Natural killer cell (primary cell): ENCODE results near the gene TMEM198. TPM values are rescaled to one million over a fixed set of nuclear protein-coding genes. Genes with fewer than 3 reads are reported as not detected.

Experiments
- ATAC-seq, 3 donors: fragments of 150-1000 bp in 2 of 3; fragments of 200-7000 bp in 1 of 3; cut with Tn5 transposase; 1 replicate in 1 of 3; 2 replicates in 2 of 3; pipeline ENCODE4 v1.10.0; 2021; ENCODE audit warnings: mild to moderate bottlenecking in 2 of 3, moderate library complexity in 2 of 3
- DNase-seq, 2 donors: peaks; one replicate each; pipeline versions ENCODE4 v3.0.0 to v3.0.0-alpha.2; 2013 to 2021; ENCODE audit warnings: mixed read lengths in 1 of 2
- H3K27ac ChIP-seq: one replicate; pipeline ENCODE4 v1.5.1; 2013; ENCODE audit warnings: mild to moderate bottlenecking, low read length
- H3K27me3 ChIP-seq: one replicate; pipeline ENCODE4 v1.6.1; 2013; ENCODE audit warnings: low read length; ENCODE audit not compliant: control insufficient read depth, insufficient read depth
- H3K36me3 ChIP-seq: one replicate; pipeline ENCODE4 v1.6.1; 2013; ENCODE audit warnings: low read length; ENCODE audit not compliant: control insufficient read depth, insufficient read depth
- H3K4me1 ChIP-seq: one replicate; pipeline ENCODE4 v1.6.1; 2013; ENCODE audit warnings: low read length; ENCODE audit not compliant: control insufficient read depth, insufficient read depth
- H3K4me3 ChIP-seq: one replicate; pipeline ENCODE4 v1.5.1; 2013; ENCODE audit warnings: low read length
- H3K9me3 ChIP-seq: one replicate; pipeline ENCODE4 v1.6.1; 2013; ENCODE audit warnings: low read length; ENCODE audit not compliant: control insufficient read depth, insufficient read depth
- H3K27ac Mint-ChIP-seq, 2 donors: one replicate each; pipeline ENCODE4 v1.8.0; 2022; ENCODE audit warnings: mild to moderate bottlenecking in 2 of 2, mixed read lengths in 2 of 2, moderate library complexity in 1 of 2
- H3K27me3 Mint-ChIP-seq, 2 donors: one replicate each; pipeline ENCODE4 v1.8.0; 2022; ENCODE audit warnings: low read depth in 2 of 2, mixed read lengths in 2 of 2
- H3K36me3 Mint-ChIP-seq: one replicate; pipeline ENCODE4 v1.8.0; 2022; ENCODE audit warnings: mixed read lengths
- H3K4me1 Mint-ChIP-seq, 2 donors: one replicate each; pipeline ENCODE4 v1.8.0; 2022; ENCODE audit warnings: mixed read lengths in 2 of 2
- H3K4me3 Mint-ChIP-seq: one replicate; pipeline ENCODE4 v1.8.0; 2022; ENCODE audit warnings: mild to moderate bottlenecking, moderate library complexity, mixed read lengths
- H3K9me3 Mint-ChIP-seq, 2 donors: one replicate each; pipeline ENCODE4 v1.8.0; 2022; ENCODE audit warnings: mixed read lengths in 2 of 2
- CTCF ChIP-seq: fragments of 200-600 bp; IDR thresholded peaks from one replicate; pipeline ENCODE4 v1.8.0; 2022; ENCODE audit warnings: antibody characterized with exemption
- WGBS: methylation state at CpG from one replicate; pipeline ENCODE4 v1.1.7; 2013; ENCODE audit warnings: missing lambda C conversion rate; ENCODE audit not compliant: insufficient coverage; 5-methylcytosine and 5-hydroxymethylcytosine counted together
- intact Hi-C: fragments of 100-400 bp; cut with micrococcal nuclease; formaldehyde crosslinking; loops from one replicate; pipeline ENCODE4 v1.14.2; 2022
- total RNA-seq, 4 donors: library from RNA; stranded (reverse); fragments of 120-200 nt in 1 of 4; gene quantifications; one replicate each; pipeline versions ENCODE4 v1.2.3 to v1.2.4, GENCODE V29; 2013 to 2022

The TMEM198 gene
- total RNA-seq, 3 donors from 2014 or later (not counting 1 experiment from before 2014, with no cell fraction given) = 1.7 to 2.3 (median 1.8) TPM

- no peak for ATAC-seq
- H3K4me3 ChIP-seq = no peak overlapping the region
- H3K4me1 Mint-ChIP-seq = no peaks in the 10 kb centered on the region
- intact Hi-C loops = no loop called here
- TF ChIP-seq CTCF = no peak
- no peaks in the 10 kb centered on the region for H3K9me3 ChIP-seq
- H3K36me3 Mint-ChIP-seq = no peaks in the 10 kb centered on the region
- no peaks in the 10 kb centered on the region for H3K9me3 Mint-ChIP-seq
- H3K27me3 Mint-ChIP-seq = peaks cover 34 to 43% of the 10 kb centered on the region in 2 donors
- no peak overlapping the region for H3K27ac Mint-ChIP-seq
- no peak for DNase-seq
- H3K27ac ChIP-seq = no peak overlapping the region
- peaks cover 7% of the 10 kb centered on the region for H3K4me1 ChIP-seq
- WGBS = 79% methylated on average over 6 of the region's 6 CpGs
- H3K4me3 Mint-ChIP-seq = no peak overlapping the region
- no peaks in the 10 kb centered on the region for H3K36me3 ChIP-seq
- peaks cover 4% of the 10 kb centered on the region for H3K27me3 ChIP-seq
Measured at GRCh38 chr2:219575566-219576504, 32.0 kb downstream of the TMEM198 start.

GRCh38 chr2:219576505-219577388 lies 32.9 kb downstream of the TMEM198 start:
- ATAC-seq (no peak), DNase-seq (no peak)
- no peak overlapping the region for H3K27ac Mint-ChIP-seq
- no peaks in the 10 kb centered on the region for H3K36me3 Mint-ChIP-seq
- Histone ChIP-seq H3K27me3 (peaks cover 2% of the 10 kb centered on the region), H3K36me3 (no peaks in the 10 kb centered on the region), H3K4me3 (no peak overlapping the region), H3K9me3 (no peaks in the 10 kb centered on the region), H3K27ac (no peak overlapping the region), H3K4me1 (no peaks in the 10 kb centered on the region)
- no peaks in the 10 kb centered on the region for H3K9me3 Mint-ChIP-seq
- no peaks in the 10 kb centered on the region for H3K4me1 Mint-ChIP-seq
- no peak for TF ChIP-seq CTCF
- H3K27me3 Mint-ChIP-seq = peaks cover 32 to 40% of the 10 kb centered on the region in 2 donors
- no peak overlapping the region for H3K4me3 Mint-ChIP-seq
- intact Hi-C loops = no loop called here
- WGBS = 66% methylated on average over 14 of the region's 15 CpGs

- Mint-ChIP-seq H3K9me3 (no peaks in the 10 kb centered on the region), H3K27ac (no peak overlapping the region), H3K27me3 (peaks cover 20 to 25% of the 10 kb centered on the region in 2 donors), H3K4me3 (no peak overlapping the region), H3K4me1 (no peaks in the 10 kb centered on the region), H3K36me3 (no peaks in the 10 kb centered on the region)
- 82% methylated on average over 8 of the region's 8 CpGs for WGBS
- no peak overlapping the region for H3K4me3 ChIP-seq
- H3K27ac ChIP-seq = no peak overlapping the region
- intact Hi-C loops = no loop called here
- H3K27me3 ChIP-seq = no peaks in the 10 kb centered on the region
- DNase-seq (no peak), ATAC-seq (peak in 1 of 3 donors; percentile 76)
- no peaks in the 10 kb centered on the region for H3K9me3 ChIP-seq
- H3K36me3 ChIP-seq = no peaks in the 10 kb centered on the region
- no peaks in the 10 kb centered on the region for H3K4me1 ChIP-seq
- TF ChIP-seq CTCF = no peak
Measured at GRCh38 chr2:219578811-219579613, 35.2 kb downstream of the TMEM198 start.
